ENCODE data around the gene IFNA17.
"Not testable (repeated sequence)": the region's sequence is repeated elsewhere in the genome, so short reads cannot be mapped to it uniquely, and the experiment has no call there.

Gene IFNA17

DNA sequence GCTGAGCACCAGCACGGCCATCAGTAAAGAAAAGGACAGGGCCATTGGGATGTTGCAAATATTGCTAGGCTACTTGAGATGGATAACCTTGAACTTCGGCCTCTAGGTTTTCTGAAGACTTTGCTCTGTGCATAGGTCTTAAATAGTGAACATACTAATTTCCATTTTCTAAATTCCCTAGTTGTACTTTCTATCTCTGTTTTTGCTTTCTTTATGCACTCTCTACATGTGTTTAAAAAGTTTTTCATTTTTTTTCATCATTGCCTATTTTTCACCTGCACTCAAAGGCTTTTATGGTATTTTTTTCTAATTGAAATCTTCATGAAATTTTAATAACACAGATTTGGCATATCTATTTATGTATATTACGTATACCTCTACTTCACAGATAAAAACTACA, 40.5 kb downstream of the IFNA17 start, which contains the start of gene IFNA4:
TSS of gene IFNA4 (minus strand) at position 101 of the 400 bp plus-strand sequence. CDS start at position 45, 56 bp downstream.
- H2AFZ ChIP-seq (ENCODE audit: low read depth, low read length); H3K4me3 ChIP-seq (ENCODE audit: low read length); H3K9me3 ChIP-seq (ENCODE audit: low read length); H3K27me3 ChIP-seq (ENCODE audit: insufficient read depth, low read length); H3K36me3 ChIP-seq (ENCODE audit: insufficient read depth, low read length); H3K4me1 ChIP-seq (ENCODE audit: insufficient read depth, low read length): not testable (repeated sequence)

DNA sequence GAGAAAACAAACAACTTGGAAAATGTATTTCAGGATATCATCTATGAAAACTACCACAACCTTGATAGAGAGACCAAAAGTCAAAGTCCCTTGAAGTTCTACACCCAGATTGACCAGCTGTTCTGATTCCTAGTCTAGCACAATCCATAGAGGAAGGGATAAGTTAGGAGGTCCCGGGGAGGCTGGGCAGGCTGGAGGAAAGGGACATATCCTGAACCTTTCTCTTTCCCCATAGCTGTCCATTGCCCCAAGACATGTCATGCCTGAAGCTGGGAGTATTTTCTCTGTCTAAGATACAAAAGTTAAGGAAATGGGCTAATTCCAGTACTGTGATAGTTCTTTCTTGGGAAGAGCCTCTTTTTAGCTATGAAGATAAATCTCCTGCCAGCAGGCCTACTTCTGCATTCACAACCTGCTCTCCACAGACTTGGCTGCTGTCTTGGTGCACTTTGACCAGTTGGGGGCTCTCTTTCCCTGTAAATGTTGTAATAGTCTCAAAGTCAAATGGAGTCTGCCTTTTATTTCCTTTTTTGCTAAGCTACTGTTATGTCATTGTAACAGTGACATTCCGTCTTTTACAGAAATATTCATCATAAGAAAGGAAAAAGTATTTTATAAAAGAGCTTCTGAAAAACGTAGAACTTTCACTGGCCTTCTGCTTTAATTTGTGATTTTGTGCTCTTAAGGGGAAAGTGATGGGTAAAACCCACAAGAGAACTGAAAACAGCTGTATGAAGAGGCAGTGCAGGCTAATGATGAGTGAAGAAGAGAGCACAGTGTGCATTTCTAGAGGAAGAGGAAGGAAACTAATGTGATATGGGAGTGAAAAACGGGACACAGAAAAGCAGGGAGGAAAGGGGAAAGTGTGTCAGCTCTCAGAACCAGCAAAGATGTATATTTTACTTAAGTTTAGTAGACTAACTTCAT, 44.9 kb downstream of the IFNA17 start:
- not testable (repeated sequence) for H3K27me3 ChIP-seq (ENCODE audit: insufficient read depth, low read length); H3K4me1 ChIP-seq (ENCODE audit: insufficient read depth, low read length); H3K36me3 ChIP-seq (ENCODE audit: insufficient read depth, low read length); H3K4me3 ChIP-seq (ENCODE audit: low read length); H2AFZ ChIP-seq (ENCODE audit: low read depth, low read length); H3K9me3 ChIP-seq (ENCODE audit: low read length)
